OCI-LY1 (cell line): Measurements from ENCODE around the gene HNRNPLL.

ENCODE experiments used
- EZH2 ChIP-seq: fragments of 200-600 bp; sonication (generic), shearing (Covaris generic); IDR thresholded peaks from 2 replicates; pipeline ENCODE4 v1.8.0; 2017; ENCODE audit warnings: borderline replicate concordance, mixed run types, mild to moderate bottlenecking, antibody characterized with exemption, low read length, moderate library complexity, mixed read lengths
- TF ChIP-seq, protein P1 (sequence below): fragments of 200-600 bp; sonication (generic), shearing (Covaris generic); IDR thresholded peaks from 2 replicates; pipeline ENCODE4 v1.5.1; 2017; ENCODE audit warnings: mild to moderate bottlenecking, antibody characterized with exemption, low read length, moderate library complexity, mixed read lengths

- TF ChIP-seq, protein P1, sequence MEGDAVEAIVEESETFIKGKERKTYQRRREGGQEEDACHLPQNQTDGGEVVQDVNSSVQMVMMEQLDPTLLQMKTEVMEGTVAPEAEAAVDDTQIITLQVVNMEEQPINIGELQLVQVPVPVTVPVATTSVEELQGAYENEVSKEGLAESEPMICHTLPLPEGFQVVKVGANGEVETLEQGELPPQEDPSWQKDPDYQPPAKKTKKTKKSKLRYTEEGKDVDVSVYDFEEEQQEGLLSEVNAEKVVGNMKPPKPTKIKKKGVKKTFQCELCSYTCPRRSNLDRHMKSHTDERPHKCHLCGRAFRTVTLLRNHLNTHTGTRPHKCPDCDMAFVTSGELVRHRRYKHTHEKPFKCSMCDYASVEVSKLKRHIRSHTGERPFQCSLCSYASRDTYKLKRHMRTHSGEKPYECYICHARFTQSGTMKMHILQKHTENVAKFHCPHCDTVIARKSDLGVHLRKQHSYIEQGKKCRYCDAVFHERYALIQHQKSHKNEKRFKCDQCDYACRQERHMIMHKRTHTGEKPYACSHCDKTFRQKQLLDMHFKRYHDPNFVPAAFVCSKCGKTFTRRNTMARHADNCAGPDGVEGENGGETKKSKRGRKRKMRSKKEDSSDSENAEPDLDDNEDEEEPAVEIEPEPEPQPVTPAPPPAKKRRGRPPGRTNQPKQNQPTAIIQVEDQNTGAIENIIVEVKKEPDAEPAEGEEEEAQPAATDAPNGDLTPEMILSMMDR, result no peak
- TF ChIP-seq EZH2, result no peak
Measured at GRCh38 chr2:38522754-38523349, 79.9 kb downstream of the HNRNPLL start.
